GM12874 (cell line): ENCODE measurements around the gene TASOR2.

Source experiments
- CTCF ChIP-seq: IDR thresholded peaks from 2 replicates; pipeline ENCODE4 v1.5.1; 2011; ENCODE audit warnings: low read depth, mild to moderate bottlenecking, control low read depth, low read length, moderate library complexity; ENCODE audit not compliant: insufficient read depth

Gene TASOR2

GRCh38 chr10:5658871-5659618, 25.6 kb upstream of the TASOR2 start:
- TF ChIP-seq CTCF = no peak

- TF ChIP-seq CTCF = no peak
Measured at GRCh38 chr10:5659702-5660528, 24.7 kb upstream of the TASOR2 start.

GRCh38 chr10:5661043-5661442, 23.6 kb upstream of the TASOR2 start:
- TF ChIP-seq CTCF = no peak

GRCh38 chr10:5662708-5663579, 21.7 kb upstream of the TASOR2 start:
- TF ChIP-seq CTCF = no peak

GRCh38 chr10:5663692-5664427, 20.8 kb upstream of the TASOR2 start:
- no peak for TF ChIP-seq CTCF

GRCh38 chr10:5665373-5666007, 19.1 kb upstream of the TASOR2 start:
- TF ChIP-seq CTCF = no peak
